ENCODE measurements around the gene PROZ.

DNA sequence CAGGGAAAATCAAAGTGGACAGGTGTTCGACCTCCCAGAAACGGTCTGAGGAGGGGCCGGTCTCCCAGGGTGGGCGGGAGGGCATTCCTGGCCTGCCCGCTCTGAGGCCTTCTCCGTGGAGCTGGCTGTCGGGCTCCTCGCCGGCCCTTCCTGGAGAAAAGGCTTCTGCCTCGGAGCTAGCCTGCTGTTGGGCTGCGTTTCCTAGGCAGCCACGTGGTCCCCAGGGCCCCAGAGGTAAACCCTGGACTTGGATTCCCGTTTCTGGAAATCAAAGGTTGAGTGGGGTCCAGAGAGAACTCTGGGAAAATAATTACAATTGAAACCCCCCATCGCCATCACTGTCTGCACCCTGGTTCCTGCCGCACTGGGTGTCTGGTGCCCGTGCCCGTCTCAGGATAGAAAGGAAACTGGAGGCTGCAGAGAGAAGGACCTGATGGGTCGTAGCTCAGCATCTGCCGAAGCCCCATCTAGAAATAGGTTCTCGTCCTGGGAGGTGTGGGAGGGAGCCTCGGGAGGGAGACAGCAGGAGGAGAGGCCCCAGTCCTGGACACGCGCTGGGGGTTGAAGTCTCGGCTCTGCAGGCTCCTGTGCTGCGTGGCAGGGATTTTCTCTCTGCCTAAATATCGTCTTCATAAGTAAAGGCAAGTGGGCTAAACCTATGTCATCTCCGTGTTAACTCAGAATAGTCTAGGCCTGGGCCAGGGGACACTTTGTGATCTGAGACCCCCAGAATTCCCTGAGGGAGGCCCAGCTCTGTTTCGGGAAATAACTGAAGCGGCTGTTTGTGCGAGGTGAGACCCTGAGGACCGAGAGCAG lies 7.7 kb upstream of the PROZ start:
- TF ChIP-seq, protein P1, sequence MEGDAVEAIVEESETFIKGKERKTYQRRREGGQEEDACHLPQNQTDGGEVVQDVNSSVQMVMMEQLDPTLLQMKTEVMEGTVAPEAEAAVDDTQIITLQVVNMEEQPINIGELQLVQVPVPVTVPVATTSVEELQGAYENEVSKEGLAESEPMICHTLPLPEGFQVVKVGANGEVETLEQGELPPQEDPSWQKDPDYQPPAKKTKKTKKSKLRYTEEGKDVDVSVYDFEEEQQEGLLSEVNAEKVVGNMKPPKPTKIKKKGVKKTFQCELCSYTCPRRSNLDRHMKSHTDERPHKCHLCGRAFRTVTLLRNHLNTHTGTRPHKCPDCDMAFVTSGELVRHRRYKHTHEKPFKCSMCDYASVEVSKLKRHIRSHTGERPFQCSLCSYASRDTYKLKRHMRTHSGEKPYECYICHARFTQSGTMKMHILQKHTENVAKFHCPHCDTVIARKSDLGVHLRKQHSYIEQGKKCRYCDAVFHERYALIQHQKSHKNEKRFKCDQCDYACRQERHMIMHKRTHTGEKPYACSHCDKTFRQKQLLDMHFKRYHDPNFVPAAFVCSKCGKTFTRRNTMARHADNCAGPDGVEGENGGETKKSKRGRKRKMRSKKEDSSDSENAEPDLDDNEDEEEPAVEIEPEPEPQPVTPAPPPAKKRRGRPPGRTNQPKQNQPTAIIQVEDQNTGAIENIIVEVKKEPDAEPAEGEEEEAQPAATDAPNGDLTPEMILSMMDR (IDR thresholded peaks at IDR 0.05): no peak
- TF ChIP-seq EP300 (IDR thresholded peaks at IDR 0.05): no peak
- no peak for TF ChIP-seq POLR2AphosphoS5 (IDR thresholded peaks at IDR 0.05)

All from sigmoid colon (tissue), 4 donors.